Choroid plexus epithelial cell (primary cell): ENCODE measurements around the gene EXOC3L4.

Experiments used
- DNase-seq: peaks from one replicate; pipeline ENCODE4 v3.0.0-alpha.2; 2010; ENCODE audit warnings: low read depth
- H3K4me3 ChIP-seq: 2 replicates; pipeline ENCODE4 v1.5.1; 2011; ENCODE audit warnings: low read depth, mild to moderate bottlenecking, control low read depth, low read length, moderate library complexity
- TF ChIP-seq, protein P1 (sequence below): conservative IDR thresholded peaks from 2 replicates; pipeline ENCODE4 v1.5.1; 2011; ENCODE audit warnings: low read depth, mild to moderate bottlenecking, control low read depth, inconsistent platforms, low read length, moderate library complexity

Gene EXOC3L4

DNA sequence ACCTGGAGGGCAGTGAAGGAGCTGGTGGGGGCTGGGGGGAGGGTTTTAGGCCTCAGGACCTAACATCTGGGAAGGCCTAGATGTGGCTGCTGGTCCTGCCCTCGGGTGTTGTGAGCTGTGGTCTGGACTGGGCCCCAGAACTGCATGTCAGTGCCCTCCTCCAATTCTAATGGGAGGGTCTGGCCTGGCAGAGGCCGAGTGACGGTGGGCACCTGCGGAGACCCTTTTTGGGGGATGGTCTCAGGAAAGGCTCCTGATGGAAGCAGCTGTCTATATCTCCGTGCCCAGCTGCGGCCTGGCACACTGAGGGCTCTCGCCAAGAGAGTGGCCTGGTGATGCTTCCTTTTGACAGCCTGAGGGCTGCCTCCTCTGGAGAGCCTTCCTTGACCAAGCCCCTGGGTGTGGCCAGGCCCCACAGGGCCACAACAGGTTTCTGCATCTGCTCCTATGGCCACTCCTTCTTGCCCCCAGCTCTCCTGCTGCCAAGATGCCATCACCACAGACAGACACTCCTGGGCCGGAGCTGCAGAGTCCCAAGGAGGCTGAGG lies 5.3 kb downstream of the EXOC3L4 start:
- TF ChIP-seq, protein P1, sequence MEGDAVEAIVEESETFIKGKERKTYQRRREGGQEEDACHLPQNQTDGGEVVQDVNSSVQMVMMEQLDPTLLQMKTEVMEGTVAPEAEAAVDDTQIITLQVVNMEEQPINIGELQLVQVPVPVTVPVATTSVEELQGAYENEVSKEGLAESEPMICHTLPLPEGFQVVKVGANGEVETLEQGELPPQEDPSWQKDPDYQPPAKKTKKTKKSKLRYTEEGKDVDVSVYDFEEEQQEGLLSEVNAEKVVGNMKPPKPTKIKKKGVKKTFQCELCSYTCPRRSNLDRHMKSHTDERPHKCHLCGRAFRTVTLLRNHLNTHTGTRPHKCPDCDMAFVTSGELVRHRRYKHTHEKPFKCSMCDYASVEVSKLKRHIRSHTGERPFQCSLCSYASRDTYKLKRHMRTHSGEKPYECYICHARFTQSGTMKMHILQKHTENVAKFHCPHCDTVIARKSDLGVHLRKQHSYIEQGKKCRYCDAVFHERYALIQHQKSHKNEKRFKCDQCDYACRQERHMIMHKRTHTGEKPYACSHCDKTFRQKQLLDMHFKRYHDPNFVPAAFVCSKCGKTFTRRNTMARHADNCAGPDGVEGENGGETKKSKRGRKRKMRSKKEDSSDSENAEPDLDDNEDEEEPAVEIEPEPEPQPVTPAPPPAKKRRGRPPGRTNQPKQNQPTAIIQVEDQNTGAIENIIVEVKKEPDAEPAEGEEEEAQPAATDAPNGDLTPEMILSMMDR, result no peak
- no peak for DNase-seq
- no peak overlapping the region for H3K4me3 ChIP-seq

DNA sequence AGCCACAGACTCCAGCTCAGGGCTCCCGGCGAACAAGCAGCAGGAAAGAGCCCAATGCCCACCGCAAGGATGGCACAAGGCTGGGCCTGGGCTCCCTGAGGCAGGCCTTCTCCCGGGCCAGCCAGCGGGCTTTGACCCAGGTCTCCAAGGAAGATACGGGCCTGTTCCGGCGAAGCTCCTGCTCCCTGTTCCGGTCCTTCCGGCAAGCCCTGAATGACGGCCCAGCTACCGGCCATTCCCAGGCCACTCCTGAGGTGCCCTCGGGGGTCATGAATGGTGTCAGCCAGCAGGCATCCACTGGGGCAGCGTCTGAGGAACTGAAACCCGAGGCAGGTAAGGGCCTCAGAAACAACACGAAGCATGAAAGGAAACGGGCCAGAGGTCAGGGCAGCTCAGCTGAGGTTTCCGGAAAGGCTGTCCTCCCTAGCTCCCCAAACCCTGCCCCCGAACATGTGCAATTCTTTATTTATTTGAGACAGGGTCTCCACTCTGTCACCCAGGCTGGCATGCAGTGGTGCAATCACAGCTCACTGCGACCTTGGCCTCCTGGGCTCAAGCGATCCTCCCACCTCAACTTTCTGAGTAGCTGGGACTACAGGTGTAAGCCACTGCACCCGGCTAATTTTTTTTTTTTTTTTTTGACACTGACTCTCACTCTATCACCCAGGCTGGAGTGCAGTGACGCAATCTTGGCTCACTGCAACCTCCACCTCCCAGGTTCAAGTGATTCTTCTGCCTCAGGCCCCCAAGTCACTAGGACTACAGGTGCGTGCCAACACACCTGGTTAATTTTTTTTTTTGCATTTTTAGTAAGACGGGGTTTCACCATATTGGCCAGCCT lies 6.0 kb downstream of the EXOC3L4 start:
- DNase-seq, result no peak
- TF ChIP-seq, protein P1, result no peak
- no peak overlapping the region for H3K4me3 ChIP-seq

DNA sequence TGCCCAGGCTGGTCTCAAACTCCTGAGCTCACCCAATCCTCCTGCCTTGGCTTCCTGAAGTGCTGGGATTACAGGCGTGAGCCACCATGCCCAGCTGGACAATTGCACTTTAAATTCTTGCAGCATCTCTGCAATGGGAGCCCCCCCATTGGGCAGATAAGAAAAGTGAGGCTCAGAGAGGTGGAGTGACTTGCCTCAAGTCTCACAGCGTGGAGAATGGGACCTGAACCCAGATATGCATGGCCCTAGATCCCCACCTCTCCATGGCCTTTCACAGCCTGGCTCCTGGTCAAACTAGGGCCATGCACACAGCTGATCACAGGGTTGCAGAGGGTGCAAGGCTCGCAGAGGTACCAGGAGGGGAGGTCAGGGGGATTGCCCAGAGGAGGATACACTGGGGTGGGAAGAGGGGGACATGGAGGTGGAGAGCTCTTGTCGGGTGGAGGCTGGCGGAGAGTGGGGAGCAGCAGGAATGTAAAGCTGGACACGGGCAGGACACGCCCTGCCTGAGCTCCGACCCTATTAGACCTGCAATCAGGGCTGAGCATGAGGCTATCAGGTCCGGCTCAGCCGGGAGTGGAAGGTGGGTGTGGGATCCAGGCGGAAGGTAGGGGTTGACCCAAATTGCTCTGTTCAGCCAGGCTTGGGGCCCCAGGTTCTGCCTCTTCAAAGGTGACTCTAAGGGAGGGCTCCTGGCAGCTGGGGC lies 6.9 kb downstream of the EXOC3L4 start:
- TF ChIP-seq, protein P1, result no peak
- no peak for DNase-seq

DNA sequence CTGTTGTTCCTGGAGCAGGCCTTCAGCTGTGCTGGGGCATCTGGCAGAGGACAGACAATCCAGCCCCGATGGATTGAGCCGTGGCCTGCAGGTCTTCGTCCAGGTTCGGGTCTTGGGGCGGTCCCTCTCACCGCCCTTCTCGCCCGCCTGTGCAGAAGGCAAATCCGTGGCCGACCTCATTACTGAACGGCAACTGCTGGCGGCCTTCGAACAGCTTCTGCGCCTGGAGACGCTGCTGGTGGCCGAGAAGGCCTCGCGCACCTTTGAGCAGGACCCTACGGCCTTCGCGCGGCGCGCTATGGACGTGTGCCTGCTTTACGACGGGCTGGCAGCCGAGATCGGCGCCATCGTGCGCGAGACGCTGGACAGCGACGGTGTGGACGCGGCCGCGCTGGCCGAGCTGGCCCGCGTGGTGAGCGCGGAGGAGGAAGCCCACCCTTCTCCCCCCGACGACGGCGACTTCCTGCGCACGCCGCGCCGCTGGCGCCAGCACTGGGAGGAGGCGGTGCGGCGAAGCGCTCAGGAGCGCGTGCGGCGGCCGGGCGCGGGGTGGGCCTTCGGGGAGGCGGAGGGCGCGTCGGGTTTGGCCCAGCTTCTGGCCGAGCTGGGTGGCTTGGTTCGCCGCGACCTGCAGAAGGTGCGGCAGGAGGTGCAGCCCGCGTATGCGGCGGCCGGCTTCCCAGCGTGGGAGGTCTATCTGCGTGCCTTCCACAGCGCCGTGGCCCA lies 7.6 kb downstream of the EXOC3L4 start:
- no peak overlapping the region for H3K4me3 ChIP-seq
- DNase-seq, result no peak
- TF ChIP-seq, protein P1, result no peak

More for the DNA sequence above, 6.9 kb downstream of the EXOC3L4 start:
- H3K4me3 ChIP-seq, result no peak overlapping the region

DNA sequence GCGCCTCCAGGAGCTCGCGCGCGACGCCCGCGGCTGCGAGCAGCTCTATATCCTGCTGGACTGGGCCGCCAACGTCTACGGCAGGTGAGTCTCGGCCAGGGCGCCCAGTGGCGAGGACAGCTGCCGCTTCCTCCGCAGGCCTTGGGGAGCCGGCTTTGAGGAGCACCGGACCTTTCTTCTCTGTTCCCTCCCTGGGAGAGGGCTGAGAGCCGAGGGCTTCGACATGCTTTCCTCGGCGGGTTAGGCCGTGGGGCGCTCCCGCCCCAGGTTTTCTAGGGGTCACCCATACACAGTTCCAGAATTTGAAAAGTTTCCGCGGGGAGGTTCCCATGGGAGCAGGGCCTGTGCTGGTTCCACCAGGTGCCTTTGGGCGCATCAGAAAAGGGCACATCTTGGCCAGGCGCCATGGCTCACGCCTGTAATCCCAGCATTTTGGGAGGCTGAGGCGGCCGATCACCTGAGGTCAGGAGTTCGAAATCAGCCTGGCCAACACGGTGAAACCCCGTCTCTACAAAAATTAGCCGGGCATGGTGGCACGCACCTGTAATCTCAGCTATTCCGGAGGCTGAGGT lies 8.2 kb downstream of the EXOC3L4 start:
- TF ChIP-seq, protein P1, result no peak
- DNase-seq, result no peak
- H3K4me3 ChIP-seq, result no peak overlapping the region

DNA sequence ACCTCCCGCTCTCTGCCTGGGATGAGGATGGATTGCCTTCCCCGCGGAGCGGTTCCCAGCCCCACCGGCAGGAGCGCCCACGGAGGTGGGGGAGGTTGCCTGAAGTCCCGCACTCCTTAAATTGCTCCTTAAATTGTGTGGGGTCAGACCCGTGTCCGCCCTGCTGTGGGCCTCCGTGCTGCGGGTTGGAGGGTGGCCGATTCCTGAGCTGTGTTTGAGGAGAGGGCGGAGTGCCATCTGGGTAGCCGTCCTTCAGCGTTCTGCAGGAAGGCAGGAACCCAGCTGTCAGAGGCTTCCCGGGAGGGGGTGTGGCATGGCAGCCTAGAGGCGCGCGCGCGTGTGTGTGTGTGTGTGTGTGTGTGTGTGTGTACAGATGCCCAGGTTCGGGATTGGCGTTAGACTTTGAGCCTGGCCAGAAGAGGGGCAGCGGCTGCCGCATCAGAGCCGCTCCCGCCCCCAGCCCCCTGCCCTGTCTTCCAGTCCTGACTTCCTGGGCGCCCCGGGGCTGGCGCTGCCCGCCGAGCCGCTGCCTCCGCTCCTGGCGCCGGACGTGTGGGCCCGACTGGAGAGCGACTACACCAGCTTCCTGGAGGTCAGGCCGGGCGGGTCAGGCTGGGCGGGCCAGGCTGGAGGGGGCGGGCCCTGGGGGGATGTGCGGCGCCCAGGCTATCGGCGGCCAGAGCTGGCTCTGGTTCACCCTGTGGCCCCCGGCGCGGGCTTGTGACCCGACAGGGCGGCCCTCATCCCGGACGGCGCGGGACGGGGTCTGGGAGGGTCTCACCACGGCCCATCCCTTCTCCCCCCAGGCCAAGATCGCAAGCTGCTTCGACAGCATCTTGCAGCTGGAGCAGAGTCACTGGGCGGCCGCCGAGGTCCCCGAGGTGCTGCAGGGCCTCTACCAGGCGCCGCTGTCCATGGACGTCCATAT lies 9.2 kb downstream of the EXOC3L4 start:
- DNase-seq, result peak; percentile 42
- TF ChIP-seq, protein P1, result peak; percentile 25
- H3K4me3 ChIP-seq, result no peak overlapping the region
